ENCODE data around the gene QARS1.

The QARS1 gene

GRCh38 chr3:49104427-49105291, at the start of gene QARS1:
Gene QARS1 (minus strand): TSS chr3:49104757. CDS start chr3:49104733, 24 bp downstream.
- TF ChIP-seq, protein P1, sequence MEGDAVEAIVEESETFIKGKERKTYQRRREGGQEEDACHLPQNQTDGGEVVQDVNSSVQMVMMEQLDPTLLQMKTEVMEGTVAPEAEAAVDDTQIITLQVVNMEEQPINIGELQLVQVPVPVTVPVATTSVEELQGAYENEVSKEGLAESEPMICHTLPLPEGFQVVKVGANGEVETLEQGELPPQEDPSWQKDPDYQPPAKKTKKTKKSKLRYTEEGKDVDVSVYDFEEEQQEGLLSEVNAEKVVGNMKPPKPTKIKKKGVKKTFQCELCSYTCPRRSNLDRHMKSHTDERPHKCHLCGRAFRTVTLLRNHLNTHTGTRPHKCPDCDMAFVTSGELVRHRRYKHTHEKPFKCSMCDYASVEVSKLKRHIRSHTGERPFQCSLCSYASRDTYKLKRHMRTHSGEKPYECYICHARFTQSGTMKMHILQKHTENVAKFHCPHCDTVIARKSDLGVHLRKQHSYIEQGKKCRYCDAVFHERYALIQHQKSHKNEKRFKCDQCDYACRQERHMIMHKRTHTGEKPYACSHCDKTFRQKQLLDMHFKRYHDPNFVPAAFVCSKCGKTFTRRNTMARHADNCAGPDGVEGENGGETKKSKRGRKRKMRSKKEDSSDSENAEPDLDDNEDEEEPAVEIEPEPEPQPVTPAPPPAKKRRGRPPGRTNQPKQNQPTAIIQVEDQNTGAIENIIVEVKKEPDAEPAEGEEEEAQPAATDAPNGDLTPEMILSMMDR (conservative IDR thresholded peaks at IDR 0.05) = no peak
- TF ChIP-seq ZFX (IDR thresholded peaks at IDR 0.05) = peak; percentile 76; the same call in 1 of the 2 replicates

GRCh38 chr3:49153349-49153912, 48.9 kb upstream of the QARS1 start:
- no peak for TF ChIP-seq ZFX (IDR thresholded peaks at IDR 0.05)
- TF ChIP-seq, protein P1 (conservative IDR thresholded peaks at IDR 0.05) = no peak
- H3K27ac ChIP-seq = no peak overlapping the region

More at GRCh38 chr3:49104427-49105291, at the start of gene QARS1:
- peak within 1 kb of the TSS; percentile 87 for H3K27ac ChIP-seq

DNA sequence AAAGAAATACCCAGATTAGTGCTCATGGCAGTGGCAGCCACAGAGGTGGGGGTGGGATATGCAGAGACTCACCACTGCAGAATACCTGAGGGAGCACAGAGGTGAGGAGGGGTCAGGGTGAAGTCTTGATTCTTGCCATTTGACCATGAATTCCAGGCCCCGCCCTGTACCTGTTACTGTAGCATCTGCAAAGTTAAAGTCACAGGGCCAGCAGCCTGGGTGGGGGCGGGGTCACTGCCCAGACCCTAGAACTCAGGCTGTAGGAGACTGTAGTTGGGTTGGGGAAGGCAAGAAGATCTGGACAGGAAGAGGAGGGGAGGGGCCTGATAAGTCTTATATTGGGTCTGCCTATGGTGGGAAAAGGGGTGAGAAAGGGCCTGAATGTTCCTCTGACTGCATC, 47.1 kb upstream of the QARS1 start:
- no peak for TF ChIP-seq ZFX (IDR thresholded peaks at IDR 0.05)
- TF ChIP-seq, protein P1 (conservative IDR thresholded peaks at IDR 0.05) = no peak
- no peak overlapping the region for H3K27ac ChIP-seq

DNA sequence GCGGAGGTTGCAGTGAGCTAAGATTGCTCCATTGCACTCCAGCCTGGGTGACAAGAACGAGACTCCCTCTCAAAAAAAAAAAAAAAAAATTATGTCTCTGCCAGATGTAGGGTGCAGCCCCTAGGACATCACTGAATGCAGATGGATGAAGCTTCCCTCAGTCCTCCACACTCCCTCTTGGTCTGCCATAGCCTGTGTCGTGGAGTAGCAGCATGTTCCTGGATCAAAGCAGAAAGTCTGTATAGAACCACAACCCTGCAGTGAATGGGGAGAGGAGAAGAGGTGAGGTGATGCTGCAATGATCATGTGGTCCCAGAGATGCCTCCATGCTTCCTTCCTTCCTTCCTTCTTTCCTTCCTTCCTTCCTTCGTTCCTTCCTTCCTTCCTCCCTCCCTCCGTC, 43.6 kb upstream of the QARS1 start:
- TF ChIP-seq ZFX (IDR thresholded peaks at IDR 0.05) = no peak
- TF ChIP-seq, protein P1 (conservative IDR thresholded peaks at IDR 0.05) = no peak

GRCh38 chr3:49140080-49140479, 35.5 kb upstream of the QARS1 start:
- TF ChIP-seq, protein P1 (conservative IDR thresholded peaks at IDR 0.05) = no peak
- TF ChIP-seq ZFX (IDR thresholded peaks at IDR 0.05) = no peak
- H3K27ac ChIP-seq = no peak overlapping the region

More for the DNA sequence above, 43.6 kb upstream of the QARS1 start:
- no peak overlapping the region for H3K27ac ChIP-seq

DNA sequence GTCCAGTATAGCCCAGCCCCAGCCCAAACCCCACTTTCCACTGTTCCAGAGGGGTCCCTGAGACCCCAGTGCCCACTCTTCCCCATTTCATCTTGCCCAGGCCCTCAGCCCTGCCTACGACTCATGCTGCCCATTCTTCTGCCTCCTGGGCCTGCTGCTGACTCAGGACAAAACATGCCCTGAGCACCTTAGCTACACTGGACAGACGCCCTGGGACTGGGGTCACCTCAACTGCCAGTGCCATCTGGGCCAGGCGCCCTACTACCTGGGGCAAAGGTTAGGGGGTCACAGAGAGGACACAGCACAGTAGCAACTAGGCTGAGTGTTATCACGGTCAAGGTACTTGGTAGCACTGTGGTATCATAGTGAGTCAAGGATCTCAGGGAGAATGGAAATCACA, 30.9 kb upstream of the QARS1 start:
- H3K27ac ChIP-seq = no peak overlapping the region
- TF ChIP-seq, protein P1 (conservative IDR thresholded peaks at IDR 0.05) = no peak
- no peak for TF ChIP-seq ZFX (IDR thresholded peaks at IDR 0.05)

Data from C4-2B (cell line).